ENCODE results near the gene MRPL58. TPM values are rescaled to one million over a fixed set of nuclear protein-coding genes. Genes with fewer than 3 reads are reported as not detected.
"Not testable (repeated sequence)": the region's sequence is repeated elsewhere in the genome, so short reads cannot be mapped to it uniquely, and the experiment has no call there.

Gene MRPL58
- total RNA-seq, 1 donor from 2014 or later, result 52.8 TPM

- peaks cover 17% of the 10 kb centered on the region for H3K36me3 Mint-ChIP-seq
- no peaks in the 10 kb centered on the region for H3K4me1 Mint-ChIP-seq
- H3K27ac Mint-ChIP-seq, result no peak overlapping the region
- no peak overlapping the region for H3K9ac ChIP-seq
- H3K79me2 ChIP-seq (ENCODE audit: low read depth), result no peaks in the 10 kb centered on the region
- no peaks in the 10 kb centered on the region for H3K36me3 ChIP-seq
- H3F3A ChIP-seq (ENCODE audit: low read depth), result no peaks in the 10 kb centered on the region
- no peaks in the 10 kb centered on the region for H3K27me3 ChIP-seq
- no peak for TF ChIP-seq CTCF (IDR thresholded peaks at IDR 0.05)
- no peak for TF ChIP-seq EZH2phosphoT487 (IDR thresholded peaks at IDR 0.05)
- no peak for TF ChIP-seq EZH2 (IDR thresholded peaks at IDR 0.05)
- no peaks in the 10 kb centered on the region for H3K9me3 ChIP-seq (ENCODE audit: low read depth)
- no peak overlapping the region for H3K4me2 ChIP-seq
- DNase-seq (ENCODE audit: low spot score), result no peak
- no peak overlapping the region for H3K4me3 ChIP-seq
- no peaks in the 10 kb centered on the region for H3K9me3 Mint-ChIP-seq
- H3K27ac ChIP-seq, result no peak overlapping the region
- peaks cover under 1% of the 10 kb centered on the region for H3K27me3 Mint-ChIP-seq (ENCODE audit: insufficient read depth, low read depth)
- H3K4me3 Mint-ChIP-seq, result no peak overlapping the region
- no peaks in the 10 kb centered on the region for H3K4me1 ChIP-seq
- H2AFZ ChIP-seq (replicated peaks), result no peak overlapping the region
- H4K20me1 ChIP-seq (ENCODE audit: low read depth), result no peaks in the 10 kb centered on the region
Observed at GRCh38 chr17:75003957-75004355, 8.5 kb upstream of the MRPL58 start.

- H3K4me3 ChIP-seq, result no peak overlapping the region
- Mint-ChIP-seq H3K4me3 (no peak overlapping the region), H3K27me3 (ENCODE audit: insufficient read depth, low read depth) (peaks cover 2% of the 10 kb centered on the region), H3K36me3 (peaks cover 17% of the 10 kb centered on the region), H3K9me3 (no peaks in the 10 kb centered on the region), H3K27ac (no peak overlapping the region), H3K4me1 (no peaks in the 10 kb centered on the region)
- H3K9ac ChIP-seq, result no peak overlapping the region
- no peaks in the 10 kb centered on the region for H3K9me3 ChIP-seq (ENCODE audit: low read depth)
- H3K4me2 ChIP-seq, result no peak overlapping the region
- DNase-seq (ENCODE audit: low spot score), result no peak
- no peaks in the 10 kb centered on the region for H4K20me1 ChIP-seq (ENCODE audit: low read depth)
- no peaks in the 10 kb centered on the region for H3K36me3 ChIP-seq
- H3K27me3 ChIP-seq, result no peaks in the 10 kb centered on the region
- no peaks in the 10 kb centered on the region for H3K79me2 ChIP-seq (ENCODE audit: low read depth)
- no peaks in the 10 kb centered on the region for H3K4me1 ChIP-seq
- H2AFZ ChIP-seq (replicated peaks), result no peak overlapping the region
- no peak for TF ChIP-seq EZH2 (IDR thresholded peaks at IDR 0.05)
- TF ChIP-seq CTCF (IDR thresholded peaks at IDR 0.05), result no peak
- no peak for TF ChIP-seq EZH2phosphoT487 (IDR thresholded peaks at IDR 0.05)
- no peaks in the 10 kb centered on the region for H3F3A ChIP-seq (ENCODE audit: low read depth)
- no peak overlapping the region for H3K27ac ChIP-seq
Observed at GRCh38 chr17:75004371-75004770, 8.1 kb upstream of the MRPL58 start.

- Mint-ChIP-seq H3K27me3 (ENCODE audit: insufficient read depth, low read depth) (peaks cover 2% of the 10 kb centered on the region), H3K4me3 (no peak overlapping the region), H3K36me3 (peaks cover 17% of the 10 kb centered on the region), H3K9me3 (no peaks in the 10 kb centered on the region), H3K27ac (no peak overlapping the region), H3K4me1 (no peaks in the 10 kb centered on the region)
- Histone ChIP-seq H3F3A (ENCODE audit: low read depth) (no peaks in the 10 kb centered on the region), H2AFZ (replicated peaks) (no peak overlapping the region), H3K4me3 (no peak overlapping the region), H3K27ac (no peak overlapping the region), H3K36me3 (no peaks in the 10 kb centered on the region), H3K9ac (no peak overlapping the region), H4K20me1 (ENCODE audit: low read depth) (no peaks in the 10 kb centered on the region), H3K79me2 (ENCODE audit: low read depth) (no peaks in the 10 kb centered on the region), H3K4me1 (no peaks in the 10 kb centered on the region), H3K27me3 (no peaks in the 10 kb centered on the region), H3K4me2 (no peak overlapping the region), H3K9me3 (ENCODE audit: low read depth) (no peaks in the 10 kb centered on the region)
- TF ChIP-seq EZH2 (IDR thresholded peaks at IDR 0.05) (no peak), CTCF (IDR thresholded peaks at IDR 0.05) (no peak), EZH2phosphoT487 (IDR thresholded peaks at IDR 0.05) (no peak)
- DNase-seq (ENCODE audit: low spot score), result no peak
Observed at GRCh38 chr17:75005291-75005690, 7.2 kb upstream of the MRPL58 start.

DNA sequence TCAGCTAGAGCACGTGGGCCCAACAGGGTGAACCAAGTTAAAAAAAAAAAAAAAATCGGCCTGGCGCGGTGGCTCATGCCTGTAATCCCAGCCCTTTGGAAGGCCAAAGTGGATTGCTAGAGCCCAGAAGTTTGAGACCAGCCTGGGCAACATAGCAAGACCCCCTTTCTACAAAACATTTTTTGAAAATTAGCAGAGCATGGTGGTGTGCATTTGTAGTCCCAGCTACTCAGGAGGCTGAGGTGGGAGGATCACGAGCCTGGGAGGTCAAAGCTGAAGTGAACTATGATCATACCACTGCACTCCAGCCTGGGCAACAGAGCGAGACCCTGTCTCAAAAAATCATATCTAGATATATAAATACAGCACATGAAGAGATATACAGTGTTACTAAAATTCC, 6.4 kb upstream of the MRPL58 start:
- H3K4me1 Mint-ChIP-seq; H3K4me1 ChIP-seq; H3K4me3 ChIP-seq; H2AFZ ChIP-seq (replicated peaks); H3F3A ChIP-seq (ENCODE audit: low read depth); H4K20me1 ChIP-seq (ENCODE audit: low read depth); H3K9ac ChIP-seq; H3K27me3 Mint-ChIP-seq (ENCODE audit: insufficient read depth, low read depth); H3K4me3 Mint-ChIP-seq; H3K4me2 ChIP-seq; H3K27ac ChIP-seq; H3K27ac Mint-ChIP-seq; H3K79me2 ChIP-seq (ENCODE audit: low read depth); DNase-seq (ENCODE audit: low spot score); H3K27me3 ChIP-seq; H3K9me3 Mint-ChIP-seq; H3K36me3 ChIP-seq; H3K9me3 ChIP-seq (ENCODE audit: low read depth): not testable (repeated sequence)
- H3K36me3 Mint-ChIP-seq, result peaks cover 16% of the 10 kb centered on the region
